ENCODE measurements around the gene ASAP2. TPM values are rescaled to one million over a fixed set of nuclear protein-coding genes. Genes with fewer than 3 reads are reported as not detected.

ASAP2 gene
- total RNA-seq, 1 donor from 2014 or later, result 60.7 TPM

- H3K36me3 Mint-ChIP-seq (ENCODE audit: low read depth), result no peaks in the 10 kb centered on the region
- no peaks in the 10 kb centered on the region for H3K27me3 Mint-ChIP-seq (ENCODE audit: low read depth)
- H3K27ac Mint-ChIP-seq (ENCODE audit: unreplicated experiment), result peak overlapping the region; percentile 84
- H3K4me3 Mint-ChIP-seq (ENCODE audit: unreplicated experiment), result no peak overlapping the region
- DNase-seq (ENCODE audit: low spot score), result no peak
- no peaks in the 10 kb centered on the region for H3K9me3 Mint-ChIP-seq (ENCODE audit: low read depth)
- TF ChIP-seq, protein P1, sequence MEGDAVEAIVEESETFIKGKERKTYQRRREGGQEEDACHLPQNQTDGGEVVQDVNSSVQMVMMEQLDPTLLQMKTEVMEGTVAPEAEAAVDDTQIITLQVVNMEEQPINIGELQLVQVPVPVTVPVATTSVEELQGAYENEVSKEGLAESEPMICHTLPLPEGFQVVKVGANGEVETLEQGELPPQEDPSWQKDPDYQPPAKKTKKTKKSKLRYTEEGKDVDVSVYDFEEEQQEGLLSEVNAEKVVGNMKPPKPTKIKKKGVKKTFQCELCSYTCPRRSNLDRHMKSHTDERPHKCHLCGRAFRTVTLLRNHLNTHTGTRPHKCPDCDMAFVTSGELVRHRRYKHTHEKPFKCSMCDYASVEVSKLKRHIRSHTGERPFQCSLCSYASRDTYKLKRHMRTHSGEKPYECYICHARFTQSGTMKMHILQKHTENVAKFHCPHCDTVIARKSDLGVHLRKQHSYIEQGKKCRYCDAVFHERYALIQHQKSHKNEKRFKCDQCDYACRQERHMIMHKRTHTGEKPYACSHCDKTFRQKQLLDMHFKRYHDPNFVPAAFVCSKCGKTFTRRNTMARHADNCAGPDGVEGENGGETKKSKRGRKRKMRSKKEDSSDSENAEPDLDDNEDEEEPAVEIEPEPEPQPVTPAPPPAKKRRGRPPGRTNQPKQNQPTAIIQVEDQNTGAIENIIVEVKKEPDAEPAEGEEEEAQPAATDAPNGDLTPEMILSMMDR (IDR thresholded peaks at IDR 0.05), result no peak
- peaks cover 50% of the 10 kb centered on the region for H3K4me1 Mint-ChIP-seq (ENCODE audit: low read depth)
These were observed 43.1 kb upstream of the ASAP2 start for GRCh38 chr2:9163306-9164111.

- H3K9me3 Mint-ChIP-seq (ENCODE audit: low read depth), result no peaks in the 10 kb centered on the region
- DNase-seq (ENCODE audit: low spot score), result no peak
- H3K27me3 Mint-ChIP-seq (ENCODE audit: low read depth), result no peaks in the 10 kb centered on the region
- peak overlapping the region; percentile 84 for H3K27ac Mint-ChIP-seq (ENCODE audit: unreplicated experiment)
- TF ChIP-seq, protein P1 (IDR thresholded peaks at IDR 0.05), result no peak
- H3K4me1 Mint-ChIP-seq (ENCODE audit: low read depth), result peaks cover 56% of the 10 kb centered on the region
- no peak overlapping the region for H3K4me3 Mint-ChIP-seq (ENCODE audit: unreplicated experiment)
- H3K36me3 Mint-ChIP-seq (ENCODE audit: low read depth), result no peaks in the 10 kb centered on the region
These were observed 42.5 kb upstream of the ASAP2 start for GRCh38 chr2:9164112-9164608.

- H3K4me1 Mint-ChIP-seq (ENCODE audit: low read depth), result peaks cover 56% of the 10 kb centered on the region
- TF ChIP-seq, protein P1 (IDR thresholded peaks at IDR 0.05), result no peak
- H3K27ac Mint-ChIP-seq (ENCODE audit: unreplicated experiment), result no peak overlapping the region
- DNase-seq (ENCODE audit: low spot score), result no peak
- no peaks in the 10 kb centered on the region for H3K27me3 Mint-ChIP-seq (ENCODE audit: low read depth)
- H3K4me3 Mint-ChIP-seq (ENCODE audit: unreplicated experiment), result no peak overlapping the region
- no peaks in the 10 kb centered on the region for H3K36me3 Mint-ChIP-seq (ENCODE audit: low read depth)
- H3K9me3 Mint-ChIP-seq (ENCODE audit: low read depth), result no peaks in the 10 kb centered on the region
These were observed 41.0 kb upstream of the ASAP2 start for GRCh38 chr2:9165625-9166024.

GRCh38 chr2:9166579-9167377, 39.8 kb upstream of the ASAP2 start:
- Mint-ChIP-seq H3K4me3 (ENCODE audit: unreplicated experiment) (no peak overlapping the region), H3K27ac (ENCODE audit: unreplicated experiment) (peak overlapping the region; percentile 68), H3K27me3 (ENCODE audit: low read depth) (no peaks in the 10 kb centered on the region), H3K4me1 (ENCODE audit: low read depth) (peaks cover 56% of the 10 kb centered on the region), H3K36me3 (ENCODE audit: low read depth) (no peaks in the 10 kb centered on the region), H3K9me3 (ENCODE audit: low read depth) (no peaks in the 10 kb centered on the region)
- DNase-seq (ENCODE audit: low spot score), result no peak
- TF ChIP-seq, protein P1 (IDR thresholded peaks at IDR 0.05), result no peak

Data from chondrocyte (in vitro differentiated cells).